ENCODE results near the gene CD53. TPM values are rescaled to one million over a fixed set of nuclear protein-coding genes. Genes with fewer than 3 reads are reported as not detected.
A peak's percentile ranks its signal among the peaks of the same experiment; 100 is the strongest.

CD53 gene
- total and polyA plus RNA-seq, 7 experiments from 2014 or later, result 237 to 1,023 (median 400) TPM

DNA sequence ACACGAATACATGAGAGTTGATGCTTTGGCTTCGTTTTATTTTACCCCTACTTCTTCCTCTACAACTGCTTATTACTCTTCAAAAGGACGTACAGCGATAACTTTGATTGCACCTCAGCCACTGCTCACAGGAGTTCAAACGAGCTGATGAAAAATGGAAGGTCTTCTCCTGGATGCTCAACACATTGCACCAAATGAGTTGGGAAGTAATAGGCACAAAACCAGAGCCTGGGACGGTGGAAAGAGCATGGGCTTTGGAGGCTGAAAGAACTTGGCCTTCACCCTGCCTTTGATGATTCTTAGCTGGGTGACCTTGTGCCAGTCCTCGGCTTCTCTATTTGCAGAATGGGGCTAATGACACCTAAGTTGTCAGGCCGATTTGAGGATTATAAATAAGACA, 4.8 kb downstream of the CD53 start:
- intact Hi-C loops (cut with micrococcal nuclease), result loop anchor here (5.0 to 10.0 kb wide), 5 partner anchors 473 to 877 kb away; partner anchors contain the start of genes DDX20 (in 1 of the 2), KCNC4 (in 1 of the 2), LAMTOR5 (in 1 of the 2) and RBM15 (in 1 of the 2)
- ChIA-PET POLR2A (interaction anchor here (0.6 to 1.7 kb wide), 2 partner anchors 16 to 22 kb away, joined by 3 to 5 read pairs; no protein-coding TSS in a partner anchor), CTCF (interaction anchor here (0.5 kb wide), 1 partner anchor 86 kb away, joined by 3 read pairs; the partner anchor contains the start of gene LRIF1)
- Histone ChIP-seq H3K9me3 (ENCODE audit: control insufficient read depth in 2 of 3, low read length in 3 of 3) (no peaks in the 10 kb centered on the region), H3K36me3 (ENCODE audit: control insufficient read depth in 2 of 3, insufficient read depth in 3 of 3, low read length in 3 of 3) (peaks cover 0 to 7% (median 5%) of the 10 kb centered on the region in 3 experiments), H3K27me3 (ENCODE audit: control insufficient read depth in 2 of 2, insufficient read depth in 2 of 2, low read length in 2 of 2) (no peaks in the 10 kb centered on the region), H3K4me3 (ENCODE audit: low read length) (peak overlapping the region; percentile 84), H3K4me1 (ENCODE audit: control insufficient read depth in 2 of 2, insufficient read depth in 2 of 2, low read length in 2 of 2) (peaks cover 57 to 62% of the 10 kb centered on the region in 2 donors), H3K27ac (ENCODE audit: low read depth, low read length) (peak overlapping the region; percentile 91)
- peak overlapping the region; percentile 80 to 96 (median 83) for H3K4me3 Mint-ChIP-seq
- no peak for ATAC-seq
- no peaks in the 10 kb centered on the region for H3K27me3 Mint-ChIP-seq
- peaks cover 51 to 76% (median 65%) of the 10 kb centered on the region in 7 donors for H3K4me1 Mint-ChIP-seq
- no peak for DNase-seq
- H3K9me3 Mint-ChIP-seq, result peaks cover 0 to 4% (median 0%) of the 10 kb centered on the region in 11 donors
- H3K36me3 Mint-ChIP-seq, result peaks cover 3 to 57% (median 41%) of the 10 kb centered on the region in 5 donors
- H3K27ac Mint-ChIP-seq, result peak overlapping the region; percentile 70 to 98 (median 92)

DNA sequence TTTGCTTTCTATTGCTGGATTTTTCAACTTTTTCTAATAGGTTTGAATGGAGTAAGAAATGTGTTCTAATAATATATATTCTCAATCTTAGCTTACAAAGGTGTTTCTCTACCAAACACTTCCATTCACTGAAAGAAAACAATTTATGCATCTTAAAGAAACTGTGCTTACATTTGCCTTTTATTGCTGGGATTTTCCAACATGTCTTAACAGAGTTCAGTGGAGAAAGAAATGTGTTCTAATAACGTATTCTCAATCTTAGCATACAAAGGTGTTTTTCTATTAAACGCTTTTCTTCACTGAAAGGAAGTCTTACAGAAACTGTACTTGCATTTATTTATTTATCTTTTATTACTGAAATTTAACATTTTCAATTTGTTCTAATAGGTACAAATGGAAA, 5.6 kb downstream of the CD53 start:
- Histone ChIP-seq H3K36me3 (ENCODE audit: control insufficient read depth in 2 of 3, insufficient read depth in 3 of 3, low read length in 3 of 3) (peaks cover 0 to 7% (median 5%) of the 10 kb centered on the region in 3 experiments), H3K9me3 (ENCODE audit: control insufficient read depth in 2 of 3, low read length in 3 of 3) (no peaks in the 10 kb centered on the region), H3K27ac (ENCODE audit: low read depth, low read length) (peak overlapping the region; percentile 44), H3K27me3 (ENCODE audit: control insufficient read depth in 2 of 2, insufficient read depth in 2 of 2, low read length in 2 of 2) (no peaks in the 10 kb centered on the region), H3K4me3 (ENCODE audit: low read length) (no peak overlapping the region), H3K4me1 (ENCODE audit: control insufficient read depth in 2 of 2, insufficient read depth in 2 of 2, low read length in 2 of 2) (peaks cover 63% of the 10 kb centered on the region in 2 donors)
- ChIA-PET CTCF (interaction anchor here (1.4 kb wide), 1 partner anchor 96 kb away, joined by 3 read pairs; no protein-coding TSS in a partner anchor), POLR2A (interaction anchor here (1.7 kb wide), 1 partner anchor 16 kb away, joined by 5 read pairs; no protein-coding TSS in a partner anchor)
- Mint-ChIP-seq H3K9me3 (peaks cover 0 to 4% (median 0%) of the 10 kb centered on the region in 11 donors), H3K27me3 (no peaks in the 10 kb centered on the region), H3K4me1 (peaks cover 59 to 82% (median 71%) of the 10 kb centered on the region in 7 donors), H3K4me3 (peak overlapping the region in 9 of 10 donors; percentile 43 to 96 (median 82)), H3K36me3 (peaks cover 3 to 55% (median 41%) of the 10 kb centered on the region in 5 donors), H3K27ac (peak overlapping the region in 4 of 9 donors; percentile 70 to 98 (median 92))
- intact Hi-C loops (cut with micrococcal nuclease), result loop anchor here (5.0 to 10.0 kb wide), 5 partner anchors 474 to 876 kb away; partner anchors contain the start of genes DDX20 (in 1 of the 2), KCNC4 (in 1 of the 2), LAMTOR5 (in 1 of the 2) and RBM15 (in 1 of the 2)
- DNase-seq (no peak), ATAC-seq (no peak)

DNA sequence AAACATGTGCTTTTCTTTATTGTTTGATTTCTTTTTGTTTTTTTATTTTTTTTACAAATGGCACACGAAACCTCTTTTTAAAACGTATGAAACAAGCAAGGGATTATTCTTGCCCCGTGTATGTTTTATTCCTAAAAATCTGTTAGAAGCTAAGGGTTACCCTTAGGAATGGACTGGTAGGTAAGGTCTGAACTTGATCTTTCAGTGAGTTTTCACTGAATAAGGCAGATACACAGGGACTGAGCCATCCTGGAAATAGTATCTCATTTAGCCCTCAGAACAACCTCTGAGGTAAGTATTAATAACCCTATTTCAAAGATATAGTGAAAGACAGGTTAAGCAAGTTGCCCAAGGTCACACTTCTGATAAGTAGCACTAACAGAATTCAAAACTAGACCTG, 6.0 kb downstream of the CD53 start:
- intact Hi-C loops (cut with micrococcal nuclease), result loop anchor here (1.0 to 10.0 kb wide), 6 partner anchors 207 to 876 kb away; partner anchors contain the start of genes DDX20 (in 1 of the 2), KCNC4 (in 1 of the 2), LAMTOR5 (in 1 of the 2) and RBM15 (in 1 of the 2)
- H3K27me3 Mint-ChIP-seq, result no peaks in the 10 kb centered on the region
- Histone ChIP-seq H3K9me3 (ENCODE audit: control insufficient read depth in 2 of 3, low read length in 3 of 3) (no peaks in the 10 kb centered on the region), H3K27ac (ENCODE audit: low read depth, low read length) (peak overlapping the region; percentile 44), H3K27me3 (ENCODE audit: control insufficient read depth in 2 of 2, insufficient read depth in 2 of 2, low read length in 2 of 2) (no peaks in the 10 kb centered on the region), H3K4me3 (ENCODE audit: low read length) (peak overlapping the region; percentile 41), H3K4me1 (ENCODE audit: control insufficient read depth in 2 of 2, insufficient read depth in 2 of 2, low read length in 2 of 2) (peaks cover 65 to 67% of the 10 kb centered on the region in 2 donors), H3K36me3 (ENCODE audit: control insufficient read depth in 2 of 3, insufficient read depth in 3 of 3, low read length in 3 of 3) (peaks cover 0 to 7% (median 5%) of the 10 kb centered on the region in 3 experiments)
- H3K27ac Mint-ChIP-seq, result peak overlapping the region in 7 of 9 donors; percentile 12 to 96 (median 87)
- H3K4me3 Mint-ChIP-seq, result peak overlapping the region in 9 of 10 donors; percentile 46 to 96 (median 78)
- ChIA-PET CTCF (interaction anchor here (1.4 kb wide), 1 partner anchor 96 kb away, joined by 3 read pairs; no protein-coding TSS in a partner anchor), POLR2A (no interaction called here)
- H3K9me3 Mint-ChIP-seq, result peaks cover 0 to 4% (median 0%) of the 10 kb centered on the region in 11 donors
- no peak for ATAC-seq
- H3K36me3 Mint-ChIP-seq, result peaks cover 3 to 54% (median 43%) of the 10 kb centered on the region in 5 donors
- no peak for DNase-seq
- H3K4me1 Mint-ChIP-seq, result peaks cover 61 to 86% (median 75%) of the 10 kb centered on the region in 7 donors

DNA sequence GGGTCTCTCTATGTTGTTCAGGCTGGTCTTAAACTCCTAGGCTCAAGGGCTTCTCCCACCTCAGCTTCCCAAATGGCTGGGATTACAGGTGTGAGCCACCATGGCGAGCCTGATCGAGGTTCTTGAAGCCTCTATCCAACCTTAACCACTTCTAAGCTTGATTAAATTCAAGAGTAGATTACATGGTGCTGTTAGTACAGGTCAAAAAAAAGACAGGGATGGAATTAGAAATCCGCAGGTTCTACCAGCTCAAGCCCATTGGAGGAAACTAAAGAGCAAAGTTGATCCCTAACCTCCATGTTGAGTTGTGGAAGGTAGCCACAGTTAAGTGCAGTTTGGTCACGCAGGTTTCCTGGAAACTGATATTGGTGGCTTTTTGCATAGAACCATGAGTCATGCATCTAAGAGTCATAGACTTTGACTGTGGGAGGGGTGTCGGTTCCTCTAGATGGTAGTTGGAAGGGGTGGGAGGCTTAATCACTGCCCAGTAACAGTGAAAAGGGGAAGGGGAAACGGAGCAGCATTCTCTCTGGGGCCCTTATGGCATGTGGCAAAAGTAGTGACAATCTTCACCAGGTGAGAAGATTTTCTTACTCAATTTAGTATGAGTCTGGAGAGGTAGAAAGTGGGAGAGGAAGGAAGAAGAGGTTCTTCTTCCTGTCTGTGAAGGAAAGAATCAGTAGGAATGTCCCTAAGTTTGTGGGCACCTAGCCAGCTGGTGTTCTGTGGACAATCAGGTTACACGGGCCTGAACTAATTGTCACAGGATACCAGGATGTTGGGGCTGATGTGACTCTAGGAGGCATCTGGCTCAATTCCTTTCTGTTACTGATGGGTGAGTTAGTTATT, 7.0 kb downstream of the CD53 start:
- CTCF ChIA-PET, result interaction anchor here (0.9 to 1.4 kb wide), 3 partner anchors 11 to 97 kb away, joined by 3 to 6 read pairs (median 3); no protein-coding TSS in a partner anchor
- peak overlapping the region; percentile 41 for H3K4me3 ChIP-seq (ENCODE audit: low read length)

DNA sequence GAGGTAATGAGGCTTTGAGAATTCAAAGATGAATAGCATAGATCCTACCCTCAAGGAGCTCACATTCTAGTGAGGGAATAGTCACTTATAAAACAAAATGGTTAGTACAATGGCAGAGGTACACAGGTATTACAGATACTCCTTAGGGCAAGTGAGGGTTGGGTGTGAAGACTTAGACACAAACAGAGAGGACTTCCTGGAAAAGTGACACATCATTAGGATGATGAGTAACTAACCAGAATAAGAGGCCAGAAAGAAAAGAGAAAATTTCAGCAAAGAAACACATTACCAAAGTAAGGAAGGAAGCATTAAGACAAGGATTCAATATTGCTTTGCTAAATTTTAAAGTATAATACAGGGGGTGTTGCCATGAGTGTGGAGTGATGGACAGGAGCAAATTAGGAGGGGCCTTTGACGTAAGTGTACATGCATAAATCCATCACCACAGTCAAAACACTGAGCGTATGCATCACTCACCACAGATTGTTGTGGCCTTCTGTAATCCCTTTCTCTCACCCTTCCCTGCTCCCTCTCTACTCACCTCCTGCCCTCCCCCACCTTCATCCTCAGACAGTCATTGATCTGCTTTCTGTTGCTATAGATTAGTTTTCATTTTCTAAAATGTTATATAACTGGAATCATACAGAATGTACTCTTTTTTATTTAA, 7.9 kb downstream of the CD53 start:
- Mint-ChIP-seq H3K4me3 (peak overlapping the region; percentile 78 to 96 (median 88)), H3K4me1 (peaks cover 71 to 97% (median 87%) of the 10 kb centered on the region in 7 donors), H3K36me3 (peaks cover 0 to 51% (median 40%) of the 10 kb centered on the region in 5 donors), H3K27ac (peak overlapping the region; percentile 89 to 99 (median 93)), H3K9me3 (peaks cover 0 to 4% (median 0%) of the 10 kb centered on the region in 11 donors), H3K27me3 (no peaks in the 10 kb centered on the region)
- Histone ChIP-seq H3K4me3 (ENCODE audit: low read length) (peak overlapping the region; percentile 41), H3K4me1 (ENCODE audit: control insufficient read depth in 2 of 2, insufficient read depth in 2 of 2, low read length in 2 of 2) (peaks cover 69 to 78% of the 10 kb centered on the region in 2 donors), H3K27ac (ENCODE audit: low read depth, low read length) (peak overlapping the region; percentile 44), H3K27me3 (ENCODE audit: control insufficient read depth in 2 of 2, insufficient read depth in 2 of 2, low read length in 2 of 2) (no peaks in the 10 kb centered on the region), H3K36me3 (ENCODE audit: control insufficient read depth in 2 of 3, insufficient read depth in 3 of 3, low read length in 3 of 3) (peaks cover 0 to 7% (median 5%) of the 10 kb centered on the region in 3 experiments), H3K9me3 (ENCODE audit: control insufficient read depth in 2 of 3, low read length in 3 of 3) (no peaks in the 10 kb centered on the region)
- ChIA-PET CTCF (interaction anchor here (0.9 kb wide), 1 partner anchor 11 kb away, joined by 3 read pairs; no protein-coding TSS in a partner anchor), POLR2A (interaction anchor here (1.1 kb wide), 1 partner anchor 10 kb away, joined by 5 read pairs; no protein-coding TSS in a partner anchor)
- DNase-seq, result peak in 4 of 9 donors; percentile 29 to 60 (median 46)
- intact Hi-C loops (cut with micrococcal nuclease), result loop anchor here (1.0 to 2.0 kb wide), 7 partner anchors 7 to 336 kb away; partner anchors contain the start of genes CD53 (in 2 of the 2) and LRIF1 (in 1 of the 2)
- ATAC-seq, result peak; percentile 76

More for the DNA sequence above, 7.0 kb downstream of the CD53 start:
- Mint-ChIP-seq H3K27ac (peak overlapping the region; percentile 89 to 99 (median 93)), H3K4me1 (peaks cover 71 to 96% (median 85%) of the 10 kb centered on the region in 7 donors), H3K9me3 (peaks cover 0 to 4% (median 0%) of the 10 kb centered on the region in 11 donors), H3K36me3 (peaks cover 3 to 55% (median 44%) of the 10 kb centered on the region in 5 donors), H3K4me3 (peak overlapping the region; percentile 78 to 96 (median 88)), H3K27me3 (no peaks in the 10 kb centered on the region)
- H3K27ac ChIP-seq (ENCODE audit: low read depth, low read length), result peak overlapping the region; percentile 44
- DNase-seq (peak in 2 of 9 donors; percentile 63 to 65), ATAC-seq (peak; percentile 73)
- POLR2A ChIA-PET, result interaction anchor here (1.1 kb wide), 1 partner anchor 11 kb away, joined by 5 read pairs; no protein-coding TSS in a partner anchor
- no peaks in the 10 kb centered on the region for H3K9me3 ChIP-seq (ENCODE audit: control insufficient read depth in 2 of 3, low read length in 3 of 3)
- peaks cover 0 to 7% (median 5%) of the 10 kb centered on the region in 3 experiments for H3K36me3 ChIP-seq (ENCODE audit: control insufficient read depth in 2 of 3, insufficient read depth in 3 of 3, low read length in 3 of 3)
- no peaks in the 10 kb centered on the region for H3K27me3 ChIP-seq (ENCODE audit: control insufficient read depth in 2 of 2, insufficient read depth in 2 of 2, low read length in 2 of 2)
- H3K4me1 ChIP-seq (ENCODE audit: control insufficient read depth in 2 of 2, insufficient read depth in 2 of 2, low read length in 2 of 2), result peaks cover 69 to 77% of the 10 kb centered on the region in 2 donors
- intact Hi-C loops (cut with micrococcal nuclease), result loop anchor here (1.0 to 10.0 kb wide), 12 partner anchors 8 to 875 kb away; partner anchors contain the start of genes DDX20 (in 1 of the 2), KCNC4 (in 1 of the 2), LAMTOR5 (in 1 of the 2) and LRIF1 (in 1 of the 2)
